ENCODE data around the gene ADCK2.

ADCK2 gene

DNA sequence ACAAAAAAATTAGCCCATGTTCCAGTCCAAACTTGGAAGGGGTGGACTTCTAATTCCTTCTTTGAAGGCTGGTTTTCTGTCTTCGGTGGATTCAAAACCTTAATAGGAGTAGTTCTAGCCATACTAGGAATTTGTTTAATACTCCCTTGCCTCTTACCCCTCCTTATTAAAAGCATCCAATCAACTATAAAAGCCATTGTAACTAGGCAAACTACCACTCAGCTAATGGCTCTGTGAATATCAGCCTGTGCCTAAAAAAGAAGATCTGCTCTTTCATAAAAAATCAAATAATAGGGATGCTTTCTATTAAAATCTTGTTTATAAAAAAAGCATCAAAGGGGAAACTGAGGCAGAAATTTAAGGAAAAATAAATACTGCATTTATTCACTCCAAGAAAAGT, 4.1 kb upstream of the ADCK2 start:
- TF ChIP-seq, protein P1, sequence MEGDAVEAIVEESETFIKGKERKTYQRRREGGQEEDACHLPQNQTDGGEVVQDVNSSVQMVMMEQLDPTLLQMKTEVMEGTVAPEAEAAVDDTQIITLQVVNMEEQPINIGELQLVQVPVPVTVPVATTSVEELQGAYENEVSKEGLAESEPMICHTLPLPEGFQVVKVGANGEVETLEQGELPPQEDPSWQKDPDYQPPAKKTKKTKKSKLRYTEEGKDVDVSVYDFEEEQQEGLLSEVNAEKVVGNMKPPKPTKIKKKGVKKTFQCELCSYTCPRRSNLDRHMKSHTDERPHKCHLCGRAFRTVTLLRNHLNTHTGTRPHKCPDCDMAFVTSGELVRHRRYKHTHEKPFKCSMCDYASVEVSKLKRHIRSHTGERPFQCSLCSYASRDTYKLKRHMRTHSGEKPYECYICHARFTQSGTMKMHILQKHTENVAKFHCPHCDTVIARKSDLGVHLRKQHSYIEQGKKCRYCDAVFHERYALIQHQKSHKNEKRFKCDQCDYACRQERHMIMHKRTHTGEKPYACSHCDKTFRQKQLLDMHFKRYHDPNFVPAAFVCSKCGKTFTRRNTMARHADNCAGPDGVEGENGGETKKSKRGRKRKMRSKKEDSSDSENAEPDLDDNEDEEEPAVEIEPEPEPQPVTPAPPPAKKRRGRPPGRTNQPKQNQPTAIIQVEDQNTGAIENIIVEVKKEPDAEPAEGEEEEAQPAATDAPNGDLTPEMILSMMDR (IDR thresholded peaks at IDR 0.05) = no peak

- TF ChIP-seq, protein P1 (IDR thresholded peaks at IDR 0.05) = no peak
Observed at GRCh38 chr7:140669352-140669751, 3.4 kb upstream of the ADCK2 start.

- TF ChIP-seq, protein P1 (IDR thresholded peaks at IDR 0.05) = no peak
Observed at GRCh38 chr7:140670343-140670935, 2.3 kb upstream of the ADCK2 start.

DNA sequence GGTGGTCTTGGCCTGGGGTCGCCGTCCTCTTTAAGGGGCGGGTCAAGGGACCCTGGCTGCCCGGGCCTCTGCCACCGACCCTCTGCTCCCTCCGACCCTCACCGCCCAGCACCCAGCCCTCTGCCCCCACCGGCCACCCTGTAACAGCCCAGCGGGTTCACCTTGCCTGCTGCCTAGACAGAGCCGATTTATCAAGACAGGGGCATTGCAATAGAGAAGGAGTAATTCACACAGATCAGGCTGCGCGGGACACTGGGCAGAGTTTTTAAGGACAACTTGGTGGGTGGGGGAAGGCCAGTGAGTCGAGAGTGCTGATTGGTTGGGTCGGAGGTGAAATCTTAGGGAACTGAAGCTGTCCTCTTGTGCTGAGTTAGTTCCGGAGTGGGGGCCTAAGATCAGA, 779 bp upstream of the ADCK2 start:
- TF ChIP-seq, protein P1 (IDR thresholded peaks at IDR 0.05) = no peak

- TF ChIP-seq, protein P1 (IDR thresholded peaks at IDR 0.05) = no peak; the same call in 1 of the 2 replicates
Observed at GRCh38 chr7:140673063-140673773, 473 bp downstream of the ADCK2 start.

GRCh38 chr7:140673774-140674155, 1.0 kb downstream of the ADCK2 start:
- TF ChIP-seq, protein P1 (IDR thresholded peaks at IDR 0.05) = no peak

DNA sequence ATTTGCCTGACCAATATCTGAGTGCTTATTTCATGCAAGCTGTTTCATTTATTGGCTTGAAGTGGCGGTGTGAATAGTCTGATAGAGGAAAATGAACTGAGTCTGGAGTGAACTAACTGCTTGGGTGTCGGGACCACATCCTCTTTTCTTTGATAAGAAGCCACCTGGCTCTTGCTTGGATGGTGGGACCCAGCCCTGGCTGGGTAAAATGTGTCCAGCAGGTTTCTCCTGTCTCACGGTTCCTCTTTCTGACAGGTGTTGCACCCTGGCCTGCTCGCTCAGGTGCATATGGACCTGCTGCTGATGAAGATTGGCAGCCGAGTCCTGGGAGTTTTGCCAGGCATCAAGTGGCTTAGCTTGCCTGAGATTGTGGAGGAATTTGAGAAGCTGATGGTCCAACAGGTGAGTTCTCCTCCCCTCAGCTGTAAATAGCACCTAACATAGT, 1.6 kb downstream of the ADCK2 start:
- TF ChIP-seq, protein P1 (IDR thresholded peaks at IDR 0.05) = no peak
